ENCODE data around the gene WIPI1.

- TF ChIP-seq CTCF (IDR thresholded peaks at IDR 0.05) (no peak), POLR2A (IDR thresholded peaks at IDR 0.05) (no peak)
Measured at GRCh38 chr17:68400404-68400735, 56.9 kb downstream of the WIPI1 start.

Measured in Peyer's patch (tissue), 4 donors.